SK-N-SH (cell line): Measurements from ENCODE around the gene HECTD4.
A peak's percentile ranks its signal among the peaks of the same experiment; 100 is the strongest.

Source experiments
- CHD2 ChIP-seq: fragments of 150-350 bp; IDR thresholded peaks from 2 replicates; pipeline ENCODE4 v1.6.1; 2018; ENCODE audit warnings: low read length; ENCODE audit not compliant: partially characterized antibody
- ELF1 ChIP-seq: IDR thresholded peaks from 2 replicates; pipeline ENCODE4 v1.4.0; 2012
- EZH2phosphoT487 ChIP-seq: fragments of 200-600 bp; sonication (generic); IDR thresholded peaks from 2 replicates; pipeline ENCODE4 v1.6.1; 2017; ENCODE audit warnings: low read depth, mixed run types, mild to moderate bottlenecking, antibody characterized with exemption, moderate library complexity, borderline replicate concordance
- MEF2A ChIP-seq: IDR thresholded peaks from 2 replicates; pipeline ENCODE4 v1.4.0; 2012; ENCODE audit warnings: low read depth, borderline replicate concordance
- PBX3 ChIP-seq: IDR thresholded peaks from 2 replicates; pipeline ENCODE4; 2012
- YY1 ChIP-seq: IDR thresholded peaks from 2 replicates; pipeline ENCODE4 v1.4.0; 2012; ENCODE audit warnings: low read depth, mild to moderate bottlenecking
- TF ChIP-seq, protein P1 (sequence below): fragments of 200-600 bp; sonication (generic); IDR thresholded peaks from 2 replicates; pipeline ENCODE4 v1.6.1; 2017; ENCODE audit warnings: antibody characterized with exemption, mild to moderate bottlenecking, moderate library complexity
- TF ChIP-seq, protein P2 (sequence below): fragments of 150-350 bp; IDR thresholded peaks from 2 replicates; pipeline ENCODE4 v1.6.1; 2016; ENCODE audit warnings: mild to moderate bottlenecking, low read depth, low read length

GRCh38 chr12:112294793-112295192 lies 87.4 kb downstream of the HECTD4 start:
- TF ChIP-seq CHD2 (no peak), MEF2A (no peak), PBX3 (no peak), YY1 (no peak), EZH2phosphoT487 (no peak), ELF1 (no peak)
- TF ChIP-seq, protein P1, sequence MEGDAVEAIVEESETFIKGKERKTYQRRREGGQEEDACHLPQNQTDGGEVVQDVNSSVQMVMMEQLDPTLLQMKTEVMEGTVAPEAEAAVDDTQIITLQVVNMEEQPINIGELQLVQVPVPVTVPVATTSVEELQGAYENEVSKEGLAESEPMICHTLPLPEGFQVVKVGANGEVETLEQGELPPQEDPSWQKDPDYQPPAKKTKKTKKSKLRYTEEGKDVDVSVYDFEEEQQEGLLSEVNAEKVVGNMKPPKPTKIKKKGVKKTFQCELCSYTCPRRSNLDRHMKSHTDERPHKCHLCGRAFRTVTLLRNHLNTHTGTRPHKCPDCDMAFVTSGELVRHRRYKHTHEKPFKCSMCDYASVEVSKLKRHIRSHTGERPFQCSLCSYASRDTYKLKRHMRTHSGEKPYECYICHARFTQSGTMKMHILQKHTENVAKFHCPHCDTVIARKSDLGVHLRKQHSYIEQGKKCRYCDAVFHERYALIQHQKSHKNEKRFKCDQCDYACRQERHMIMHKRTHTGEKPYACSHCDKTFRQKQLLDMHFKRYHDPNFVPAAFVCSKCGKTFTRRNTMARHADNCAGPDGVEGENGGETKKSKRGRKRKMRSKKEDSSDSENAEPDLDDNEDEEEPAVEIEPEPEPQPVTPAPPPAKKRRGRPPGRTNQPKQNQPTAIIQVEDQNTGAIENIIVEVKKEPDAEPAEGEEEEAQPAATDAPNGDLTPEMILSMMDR: peak; percentile 31
- TF ChIP-seq, protein P2, sequence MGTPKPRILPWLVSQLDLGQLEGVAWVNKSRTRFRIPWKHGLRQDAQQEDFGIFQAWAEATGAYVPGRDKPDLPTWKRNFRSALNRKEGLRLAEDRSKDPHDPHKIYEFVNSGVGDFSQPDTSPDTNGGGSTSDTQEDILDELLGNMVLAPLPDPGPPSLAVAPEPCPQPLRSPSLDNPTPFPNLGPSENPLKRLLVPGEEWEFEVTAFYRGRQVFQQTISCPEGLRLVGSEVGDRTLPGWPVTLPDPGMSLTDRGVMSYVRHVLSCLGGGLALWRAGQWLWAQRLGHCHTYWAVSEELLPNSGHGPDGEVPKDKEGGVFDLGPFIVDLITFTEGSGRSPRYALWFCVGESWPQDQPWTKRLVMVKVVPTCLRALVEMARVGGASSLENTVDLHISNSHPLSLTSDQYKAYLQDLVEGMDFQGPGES: no peak
